HG03039 (cell line): Measurements from ENCODE around the gene IFIT2.
"Not testable (repeated sequence)": the region's sequence is repeated elsewhere in the genome, so short reads cannot be mapped to it uniquely, and the experiment has no call there.

Source experiments
- ATAC-seq: cut with Tn5 transposase; IDR thresholded peaks from one replicate; pipeline ENCODE4 v1.9.1; 2021; ENCODE audit warnings: mild to moderate bottlenecking, moderate library complexity; ENCODE audit not compliant: unreplicated experiment

The IFIT2 gene

DNA sequence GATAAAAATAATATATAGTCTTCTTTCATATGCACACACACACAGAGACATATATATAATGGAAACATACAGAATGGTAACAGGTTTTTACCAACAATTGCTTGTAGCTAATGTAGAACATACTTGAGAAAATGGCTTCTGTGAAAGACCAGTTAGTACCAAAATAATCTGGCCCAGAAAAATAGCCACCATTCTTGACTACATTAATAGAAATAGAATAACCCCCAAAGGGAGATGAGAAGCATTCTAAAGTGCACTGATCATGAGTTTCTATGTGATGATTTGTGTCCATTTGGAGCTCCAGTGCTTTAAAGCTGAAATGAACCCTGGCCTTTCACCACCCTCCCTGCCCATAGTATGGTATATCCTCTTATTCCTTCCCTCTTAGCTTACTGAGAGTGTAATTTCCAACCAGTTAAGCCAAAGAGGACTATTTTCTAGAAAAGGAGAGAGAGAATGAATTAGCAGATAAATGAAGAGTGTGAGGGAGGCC lies 22.9 kb upstream of the IFIT2 start:
- no peak for ATAC-seq

DNA sequence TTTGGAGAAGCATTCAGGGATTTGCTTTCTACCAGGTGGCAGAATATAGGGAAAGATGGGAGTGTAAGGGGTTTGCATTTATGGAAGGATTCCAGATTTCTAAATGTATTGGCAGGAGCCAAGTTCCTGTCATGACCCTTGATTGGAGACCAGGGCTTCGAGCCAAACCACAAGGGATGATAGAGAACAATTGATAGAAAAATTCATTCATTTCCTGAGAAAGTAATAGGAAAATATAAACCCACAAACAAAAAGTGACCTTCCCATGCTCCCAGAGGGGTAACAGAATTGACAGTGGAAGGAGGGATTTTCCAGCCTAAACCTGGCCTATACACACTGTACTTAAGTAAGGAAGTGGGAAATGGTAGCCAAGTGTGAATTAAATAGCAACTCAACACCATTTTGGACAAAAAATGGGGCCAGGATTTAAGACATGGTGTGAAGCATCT lies 22.4 kb upstream of the IFIT2 start:
- ATAC-seq = no peak

DNA sequence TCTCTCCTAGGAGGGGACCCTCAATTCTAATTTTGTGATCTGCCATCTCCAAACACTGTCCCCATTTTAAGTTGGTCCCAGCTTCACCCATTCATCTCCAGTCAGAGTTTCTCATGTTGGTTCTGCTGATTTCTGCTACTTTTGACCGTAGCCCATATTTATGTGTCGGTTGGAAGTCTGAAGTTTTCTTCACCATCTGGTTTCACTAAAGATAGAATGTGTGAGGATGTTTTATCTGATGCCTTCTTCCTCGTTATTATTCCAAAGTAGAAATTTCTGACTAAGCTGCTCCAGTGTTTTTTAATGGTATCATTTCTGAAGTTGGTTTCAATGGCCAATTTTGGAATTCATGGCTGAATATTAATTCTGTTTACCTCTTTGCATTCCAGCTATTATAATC lies 21.3 kb upstream of the IFIT2 start:
- no peak for ATAC-seq

DNA sequence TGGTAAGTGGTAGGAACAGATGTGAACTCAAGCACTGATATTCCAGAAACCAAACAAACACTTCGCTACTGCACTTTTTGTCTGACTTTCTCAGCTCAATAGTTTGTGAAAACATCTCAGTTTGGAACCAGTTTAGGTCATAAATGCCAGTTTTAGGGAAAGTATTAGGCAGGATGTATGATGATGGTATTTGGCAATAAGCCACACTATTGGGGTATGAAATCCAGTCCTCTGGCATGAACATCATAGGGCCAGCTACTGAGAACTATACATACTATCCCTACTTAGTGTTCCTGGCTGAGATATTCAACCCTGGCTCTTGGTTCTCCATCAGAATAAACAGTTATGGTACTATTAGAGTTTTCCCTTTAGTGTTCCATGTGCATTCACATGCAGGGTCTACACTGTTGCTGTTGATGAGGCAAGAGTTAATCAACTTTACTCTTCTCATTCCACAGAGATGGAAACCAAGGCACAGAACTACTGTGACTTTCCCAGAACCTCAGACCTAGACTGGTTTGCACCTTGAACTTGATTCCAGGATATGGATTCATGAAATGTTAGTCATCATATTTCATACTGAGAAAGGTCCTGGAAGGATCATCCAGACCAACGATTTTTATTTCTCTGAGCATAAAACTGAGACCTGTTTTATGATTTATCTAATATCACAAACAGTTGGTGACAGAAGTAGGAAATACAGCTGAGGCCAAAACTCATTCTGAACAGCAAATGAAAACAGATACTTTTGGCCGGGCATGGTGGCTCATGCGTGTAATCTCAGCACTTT lies 20.0 kb upstream of the IFIT2 start:
- no peak for ATAC-seq

GRCh38 chr10:89283025-89283935 lies 18.6 kb upstream of the IFIT2 start:
- no peak for ATAC-seq

GRCh38 chr10:89283936-89284475 lies 17.8 kb upstream of the IFIT2 start:
- no peak for ATAC-seq

DNA sequence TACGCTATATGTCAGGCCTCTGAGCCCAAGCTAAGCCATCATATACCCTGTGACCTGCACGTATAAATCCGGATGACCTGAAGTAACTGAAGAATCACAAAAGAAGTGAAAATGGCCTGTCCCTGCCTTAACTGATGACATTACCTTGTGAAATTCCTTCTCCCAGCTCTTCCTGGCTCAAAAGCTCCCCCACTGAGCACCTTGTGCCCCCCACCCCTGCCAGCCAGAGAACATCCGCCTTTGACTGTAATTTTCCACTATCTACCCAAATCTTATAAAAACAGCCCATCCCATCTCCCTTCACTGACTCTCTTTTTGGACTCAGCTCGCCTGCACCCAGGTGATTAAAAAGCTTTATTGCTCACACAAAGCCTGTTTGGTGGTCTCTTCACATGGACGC lies 17.1 kb upstream of the IFIT2 start:
- not testable (repeated sequence) for ATAC-seq

- ATAC-seq = not testable (repeated sequence)
These were observed 16.5 kb upstream of the IFIT2 start for GRCh38 chr10:89285303-89285702.

GRCh38 chr10:89294721-89295239 lies 7.1 kb upstream of the IFIT2 start:
- ATAC-seq = no peak

- ATAC-seq = no peak
These were observed 6.2 kb upstream of the IFIT2 start for GRCh38 chr10:89295597-89295996.

GRCh38 chr10:89296220-89296648 lies 5.6 kb upstream of the IFIT2 start:
- ATAC-seq = no peak

DNA sequence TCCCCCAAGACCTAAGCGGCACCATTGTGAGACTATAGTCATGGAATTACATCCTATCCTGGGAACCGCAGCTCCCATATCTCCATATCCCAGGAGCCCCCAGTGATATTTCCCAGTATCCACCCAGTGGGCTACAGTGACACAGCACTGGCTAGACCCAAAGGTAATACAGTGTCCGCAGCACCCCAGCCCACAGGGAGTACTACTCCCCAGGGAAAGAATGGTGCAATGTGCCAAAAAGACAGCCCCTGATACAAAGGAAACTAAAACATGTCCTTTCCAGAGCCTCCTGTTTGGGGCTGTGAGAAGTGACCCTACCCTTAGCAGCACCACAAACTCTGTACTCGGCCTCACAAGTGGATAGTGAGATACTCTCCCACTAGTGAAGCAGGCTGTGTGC lies 4.5 kb upstream of the IFIT2 start:
- ATAC-seq = no peak

DNA sequence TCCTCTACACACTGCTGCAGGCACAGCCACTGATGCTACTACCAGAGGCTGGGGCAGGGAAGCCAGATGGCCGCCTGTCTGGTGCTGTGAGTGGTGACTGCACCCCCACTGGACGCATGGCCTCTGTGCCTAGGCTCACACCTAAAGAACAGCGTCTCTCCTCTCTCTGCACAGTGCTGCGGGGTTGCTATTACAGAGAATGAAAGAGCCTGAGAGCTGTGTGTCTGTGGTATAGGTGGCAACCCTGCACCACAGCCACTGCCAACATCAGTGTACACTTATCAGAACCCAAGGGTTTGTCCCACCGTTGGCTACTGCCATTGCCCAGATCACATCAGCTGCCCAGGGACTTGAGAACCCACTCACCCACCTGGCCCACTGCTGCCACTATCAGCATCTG lies 4.1 kb upstream of the IFIT2 start:
- no peak for ATAC-seq

- no peak for ATAC-seq
These were observed 2.8 kb upstream of the IFIT2 start for GRCh38 chr10:89299031-89299430.

DNA sequence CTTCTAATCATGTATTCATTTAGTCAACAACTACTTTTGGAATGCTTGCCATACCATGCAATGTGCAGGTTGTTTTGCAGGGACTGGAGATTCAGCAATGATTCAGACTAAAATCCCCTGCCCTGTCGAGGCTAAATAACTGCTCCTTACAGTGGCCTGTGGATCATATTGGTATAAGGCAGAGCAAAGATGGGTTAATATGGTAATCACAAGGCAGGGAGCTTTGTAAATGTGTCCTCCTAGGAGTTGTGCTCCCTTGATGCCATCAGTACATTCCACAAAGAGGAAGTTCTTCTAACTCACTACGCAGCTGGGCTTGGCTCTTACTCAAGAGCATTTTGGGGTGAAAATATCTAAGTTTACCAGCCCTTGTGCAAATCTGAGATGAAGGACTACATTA lies 614 bp upstream of the IFIT2 start:
- ATAC-seq = no peak

DNA sequence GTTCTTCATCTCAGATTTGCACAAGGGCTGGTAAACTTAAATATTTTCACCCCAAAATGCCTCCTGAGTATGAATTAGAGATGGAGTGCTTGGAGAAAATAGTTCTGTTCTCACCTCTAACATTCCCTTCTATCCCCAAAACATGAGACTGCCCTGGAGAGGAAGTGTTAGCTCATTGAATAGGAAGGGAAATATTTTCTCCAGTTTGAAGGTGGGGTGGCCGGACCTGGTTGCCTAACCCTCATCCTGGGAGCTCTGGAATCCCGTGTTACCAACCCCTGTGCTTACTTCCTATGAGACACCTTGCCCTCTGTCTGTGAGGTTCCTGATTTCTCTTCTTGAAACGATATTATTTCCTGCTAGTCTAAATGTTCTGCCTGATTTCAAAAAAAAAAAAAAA lies 779 bp downstream of the IFIT2 start:
- no peak for ATAC-seq

DNA sequence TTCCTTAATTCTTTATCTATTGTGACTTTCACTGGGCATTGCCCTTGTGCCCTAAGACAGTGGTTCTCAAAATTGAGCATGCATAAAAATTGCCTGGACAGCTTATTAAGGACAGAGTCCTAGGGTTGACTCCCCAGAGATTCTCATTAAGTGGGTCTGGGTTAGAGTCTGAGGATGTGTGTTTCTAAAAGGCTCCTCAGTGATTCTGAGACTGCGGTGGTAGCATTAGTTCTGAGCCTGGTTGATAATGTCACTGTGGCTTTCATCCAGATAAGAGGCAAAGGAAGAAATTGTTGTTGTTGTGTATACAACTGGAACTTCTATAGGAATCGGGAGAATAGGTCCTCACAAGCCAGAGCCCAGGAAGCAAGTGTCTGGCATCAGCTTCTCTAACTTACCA lies 1.3 kb downstream of the IFIT2 start:
- no peak for ATAC-seq

GRCh38 chr10:89304026-89304425 lies 2.2 kb downstream of the IFIT2 start:
- no peak for ATAC-seq

- no peak for ATAC-seq
These were observed 2.6 kb downstream of the IFIT2 start for GRCh38 chr10:89304446-89304845.

DNA sequence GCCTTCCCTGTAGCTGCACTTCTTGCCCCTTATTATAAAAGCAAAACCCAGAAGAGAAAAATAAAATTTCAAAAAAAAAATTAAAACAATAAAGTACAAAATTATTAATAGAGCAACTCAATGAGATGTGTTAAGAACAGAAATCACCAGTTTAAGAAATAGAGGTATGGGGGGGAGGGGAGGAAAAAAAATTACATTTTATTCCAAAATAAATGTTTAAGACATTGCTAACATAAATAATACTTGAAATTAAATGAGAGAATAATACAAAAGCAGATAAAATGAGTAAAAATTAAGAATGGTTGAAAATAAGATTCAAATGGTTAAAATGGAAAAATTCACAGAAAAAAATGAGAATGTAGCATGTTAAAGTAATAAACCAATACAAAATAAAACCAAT lies 3.1 kb downstream of the IFIT2 start:
- no peak for ATAC-seq

DNA sequence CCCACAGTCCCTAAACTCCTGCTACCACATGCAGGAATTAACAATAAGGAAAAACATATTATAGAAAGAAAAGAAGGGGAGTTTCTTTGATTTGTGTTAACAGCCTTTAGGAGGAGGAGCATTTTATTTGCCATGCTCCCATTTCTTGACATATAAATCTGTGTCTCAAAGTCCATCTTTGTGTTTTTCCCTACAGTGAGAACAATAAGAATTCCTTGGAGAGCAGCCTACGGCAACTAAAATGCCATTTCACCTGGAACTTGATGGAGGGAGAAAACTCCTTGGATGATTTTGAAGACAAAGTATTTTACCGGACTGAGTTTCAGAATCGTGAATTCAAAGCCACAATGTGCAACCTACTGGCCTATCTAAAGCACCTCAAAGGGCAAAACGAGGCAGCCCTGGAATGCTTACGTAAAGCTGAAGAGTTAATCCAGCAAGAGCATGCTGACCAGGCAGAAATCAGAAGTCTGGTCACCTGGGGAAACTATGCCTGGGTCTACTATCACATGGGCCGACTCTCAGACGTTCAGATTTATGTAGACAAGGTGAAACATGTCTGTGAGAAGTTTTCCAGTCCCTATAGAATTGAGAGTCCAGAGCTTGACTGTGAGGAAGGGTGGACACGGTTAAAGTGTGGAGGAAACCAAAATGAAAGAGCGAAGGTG lies 4.1 kb downstream of the IFIT2 start:
- ATAC-seq = no peak
